Right ventricle myocardium inferior (tissue), 1 donor: Measurements from ENCODE around the gene PITPNM3. TPM values are rescaled to one million over a fixed set of nuclear protein-coding genes. Genes with fewer than 3 reads are reported as not detected.

ENCODE experiments used
- ATAC-seq: fragments of 200-7000 bp; cut with Tn5 transposase; one replicate; pipeline ENCODE4 v1.9.1; 2020; ENCODE audit warnings: mild to moderate bottlenecking, moderate library complexity
- DNase-seq: peaks from one replicate; pipeline ENCODE4 v3.0.0; 2021; ENCODE audit errors: missing footprints
- intact Hi-C: fragments of 100-400 bp; cut with DNase I; formaldehyde crosslinking; loops from one replicate; pipeline ENCODE4 v1.11.0; 2022
- total RNA-seq: library from RNA; stranded (reverse); fragmentation: NEBNext Ultra II Directional; extraction: Animal tissue kit (Norgen Biotek cat#: 25700); gene quantifications from one replicate; pipeline ENCODE4 v1.2.1, GENCODE V29; 2021
- donor health status: DM: no; HTN: yes; CAD: no; lungs with severe emphysema.

PITPNM3 gene
- total RNA-seq, 1 donor from 2014 or later: 0.46 TPM

GRCh38 chr17:6408735-6409134, 147.6 kb downstream of the PITPNM3 start:
- DNase-seq (no peak), ATAC-seq (no peak)
- intact Hi-C loops: no loop called here

DNA sequence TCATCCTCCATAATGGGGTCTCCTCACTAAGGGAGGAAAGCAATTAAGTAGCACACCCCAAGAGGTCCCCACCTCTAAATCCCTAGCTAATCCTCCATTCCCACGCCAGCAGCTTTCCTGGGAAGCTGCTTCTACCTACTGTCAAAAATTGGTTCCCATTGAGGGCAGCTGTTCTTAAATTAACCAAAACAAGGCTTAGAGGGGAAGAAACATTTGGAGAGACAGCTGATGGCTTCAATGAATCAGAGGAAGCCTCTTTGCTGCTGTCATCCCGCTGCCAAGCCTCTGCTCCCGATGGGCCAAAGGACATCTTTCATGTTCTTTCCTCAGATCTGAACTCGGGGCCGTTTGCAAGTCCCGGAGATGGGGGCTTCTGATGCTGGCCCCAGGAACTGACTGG, 148.1 kb downstream of the PITPNM3 start:
- no peak for ATAC-seq
- no peak for DNase-seq
- intact Hi-C loops: no loop called here

GRCh38 chr17:6402258-6402657, 154.1 kb downstream of the PITPNM3 start:
- DNase-seq: no peak
- no peak for ATAC-seq
- intact Hi-C loops: no loop called here

Other genes starting within 250 kb of the PITPNM3 start
- gene AIPL1, start 121.4 kb downstream of the PITPNM3 start, total RNA-seq: not detected
- 0.60 TPM for gene PIMREG, start 112.1 kb downstream of the PITPNM3 start, total RNA-seq
- 5.1 TPM for gene KIAA0753, start 84.2 kb upstream of the PITPNM3 start, total RNA-seq
- gene TXNDC17, start 84.5 kb upstream of the PITPNM3 start, total RNA-seq: 52.9 TPM
- gene MED31, start 95.0 kb upstream of the PITPNM3 start, total RNA-seq: 16.5 TPM
- 0.92 TPM for gene C17orf100, start 95.2 kb upstream of the PITPNM3 start, total RNA-seq
- not detected for gene SLC13A5, start 156.8 kb upstream of the PITPNM3 start, total RNA-seq
- 16.8 TPM for gene XAF1, start 199.5 kb upstream of the PITPNM3 start, total RNA-seq
- not detected for gene FBXO39, start 219.7 kb upstream of the PITPNM3 start, total RNA-seq